HG02678 (cell line): ENCODE data around the gene CACNB2.

ENCODE experiments used
- ATAC-seq: cut with Tn5 transposase; IDR thresholded peaks from one replicate; pipeline ENCODE4 v1.9.1; 2021; ENCODE audit warnings: mild to moderate bottlenecking, moderate library complexity; ENCODE audit not compliant: unreplicated experiment

The CACNB2 gene

GRCh38 chr10:18140149-18140956 is at the start of gene CACNB2:
TSS of gene CACNB2 (plus strand) at chr10:18140424.
- ATAC-seq: no peak

GRCh38 chr10:18094332-18094731 is 45.9 kb upstream of the CACNB2 start:
- no peak for ATAC-seq

GRCh38 chr10:18094793-18095192 is 45.4 kb upstream of the CACNB2 start:
- no peak for ATAC-seq

- no peak for ATAC-seq
These were observed 42.7 kb upstream of the CACNB2 start for GRCh38 chr10:18097524-18097923.

- no peak for ATAC-seq
These were observed 42.0 kb upstream of the CACNB2 start for GRCh38 chr10:18098201-18098600.

- no peak for ATAC-seq
These were observed 40.8 kb upstream of the CACNB2 start for GRCh38 chr10:18099415-18099814.

GRCh38 chr10:18100669-18101068 is 39.6 kb upstream of the CACNB2 start:
- no peak for ATAC-seq

GRCh38 chr10:18102404-18102803 is 37.8 kb upstream of the CACNB2 start:
- no peak for ATAC-seq

GRCh38 chr10:18104223-18104872 is 35.9 kb upstream of the CACNB2 start:
- no peak for ATAC-seq

- ATAC-seq: no peak
These were observed 30.8 kb upstream of the CACNB2 start for GRCh38 chr10:18109341-18109870.

- ATAC-seq: no peak
These were observed 26.3 kb upstream of the CACNB2 start for GRCh38 chr10:18113881-18114280.

- ATAC-seq: no peak
These were observed 22.9 kb upstream of the CACNB2 start for GRCh38 chr10:18117276-18117675.

GRCh38 chr10:18122753-18123152 is 17.5 kb upstream of the CACNB2 start:
- ATAC-seq: no peak

- ATAC-seq: no peak
These were observed 7.2 kb upstream of the CACNB2 start for GRCh38 chr10:18133046-18133445.

GRCh38 chr10:18134509-18134908 is 5.7 kb upstream of the CACNB2 start:
- ATAC-seq: no peak

GRCh38 chr10:18134921-18135320 is 5.3 kb upstream of the CACNB2 start:
- no peak for ATAC-seq

GRCh38 chr10:18136073-18136791 is 4.0 kb upstream of the CACNB2 start:
- ATAC-seq: no peak

GRCh38 chr10:18137111-18137510 is 3.1 kb upstream of the CACNB2 start:
- no peak for ATAC-seq

GRCh38 chr10:18140957-18141845 is 977 bp downstream of the CACNB2 start:
- ATAC-seq: no peak

GRCh38 chr10:18142151-18142550 is 1.9 kb downstream of the CACNB2 start:
- no peak for ATAC-seq

- no peak for ATAC-seq
These were observed 4.2 kb downstream of the CACNB2 start for GRCh38 chr10:18144396-18144795.
